Type B pancreatic cell (in vitro differentiated cells): ENCODE data around the gene CCNY. TPM values are rescaled to one million over a fixed set of nuclear protein-coding genes. Genes with fewer than 3 reads are reported as not detected.

Source experiments
- DNase-seq: peaks from one replicate; pipeline ENCODE4 v3.0.0; 2021; ENCODE audit warnings: mixed read lengths; ENCODE audit not compliant: unreplicated experiment; ENCODE audit errors: extremely low spot score
- H3K27ac Mint-ChIP-seq: 2 replicates; pipeline ENCODE4 v1.8.0; 2021; ENCODE audit warnings: mild to moderate bottlenecking, mixed read lengths
- H3K27me3 Mint-ChIP-seq: 2 replicates; pipeline ENCODE4 v1.8.0; 2021; ENCODE audit warnings: mixed read lengths
- H3K36me3 Mint-ChIP-seq: 2 replicates; pipeline ENCODE4 v1.8.0; 2021; ENCODE audit warnings: mixed read lengths
- H3K4me1 Mint-ChIP-seq: one replicate; pipeline ENCODE4 v1.8.0; 2021; ENCODE audit warnings: mixed read lengths; ENCODE audit not compliant: unreplicated experiment
- H3K4me3 Mint-ChIP-seq: 2 replicates; pipeline ENCODE4 v1.8.0; 2021; ENCODE audit warnings: mild to moderate bottlenecking, mixed read lengths
- H3K9me3 Mint-ChIP-seq: 2 replicates; pipeline ENCODE4 v1.8.0; 2021; ENCODE audit warnings: mixed read lengths
- total RNA-seq: library from RNA; stranded (reverse); gene quantifications from 2 replicates; pipeline ENCODE4 v1.2.1, GENCODE V29; 2021; ENCODE audit warnings: low replicate concordance
- TF ChIP-seq, protein P1 (sequence below): fragments of 200-600 bp; sonication (generic); conservative IDR thresholded peaks from 2 replicates; pipeline ENCODE4 v1.5.0; 2021; ENCODE audit warnings: antibody characterized with exemption, mild to moderate bottlenecking

The CCNY gene
- total RNA-seq, 1 donor from 2014 or later = 74.6 TPM

DNA sequence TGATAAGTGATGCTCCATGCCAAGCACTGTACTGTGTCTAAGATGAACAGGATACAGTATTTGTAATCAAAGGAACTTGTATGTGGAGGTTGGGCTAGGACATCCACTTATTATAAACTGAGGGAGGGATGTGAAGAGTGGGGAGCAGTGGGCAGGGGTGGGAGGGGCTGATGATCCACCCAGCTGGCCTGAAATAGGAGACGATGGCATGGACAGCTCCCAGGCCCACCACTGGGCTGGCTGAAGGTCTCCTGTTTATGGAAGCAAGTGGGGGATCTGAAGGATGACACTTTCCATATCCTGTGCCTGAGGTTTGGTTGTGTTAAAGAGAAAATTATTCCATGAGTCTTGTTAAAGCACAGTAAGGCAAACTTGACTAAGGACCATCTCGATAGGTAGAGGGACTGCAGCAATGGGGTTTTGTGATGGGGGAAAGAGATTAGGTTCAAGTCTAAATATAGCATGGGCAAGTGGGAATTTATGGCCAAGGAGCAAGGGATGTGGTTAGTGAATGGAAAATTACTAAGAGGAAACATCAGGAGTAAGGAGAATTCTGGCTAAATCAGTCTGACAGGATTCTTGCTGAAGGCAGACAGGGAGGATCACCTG is 124.6 kb downstream of the CCNY start:
- peaks cover 24% of the 10 kb centered on the region for H3K4me1 Mint-ChIP-seq
- DNase-seq = no peak
- H3K4me3 Mint-ChIP-seq = no peak overlapping the region
- TF ChIP-seq, protein P1, sequence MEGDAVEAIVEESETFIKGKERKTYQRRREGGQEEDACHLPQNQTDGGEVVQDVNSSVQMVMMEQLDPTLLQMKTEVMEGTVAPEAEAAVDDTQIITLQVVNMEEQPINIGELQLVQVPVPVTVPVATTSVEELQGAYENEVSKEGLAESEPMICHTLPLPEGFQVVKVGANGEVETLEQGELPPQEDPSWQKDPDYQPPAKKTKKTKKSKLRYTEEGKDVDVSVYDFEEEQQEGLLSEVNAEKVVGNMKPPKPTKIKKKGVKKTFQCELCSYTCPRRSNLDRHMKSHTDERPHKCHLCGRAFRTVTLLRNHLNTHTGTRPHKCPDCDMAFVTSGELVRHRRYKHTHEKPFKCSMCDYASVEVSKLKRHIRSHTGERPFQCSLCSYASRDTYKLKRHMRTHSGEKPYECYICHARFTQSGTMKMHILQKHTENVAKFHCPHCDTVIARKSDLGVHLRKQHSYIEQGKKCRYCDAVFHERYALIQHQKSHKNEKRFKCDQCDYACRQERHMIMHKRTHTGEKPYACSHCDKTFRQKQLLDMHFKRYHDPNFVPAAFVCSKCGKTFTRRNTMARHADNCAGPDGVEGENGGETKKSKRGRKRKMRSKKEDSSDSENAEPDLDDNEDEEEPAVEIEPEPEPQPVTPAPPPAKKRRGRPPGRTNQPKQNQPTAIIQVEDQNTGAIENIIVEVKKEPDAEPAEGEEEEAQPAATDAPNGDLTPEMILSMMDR = no peak
- no peaks in the 10 kb centered on the region for H3K36me3 Mint-ChIP-seq
- no peak overlapping the region for H3K27ac Mint-ChIP-seq
- no peaks in the 10 kb centered on the region for H3K27me3 Mint-ChIP-seq
- no peaks in the 10 kb centered on the region for H3K9me3 Mint-ChIP-seq

DNA sequence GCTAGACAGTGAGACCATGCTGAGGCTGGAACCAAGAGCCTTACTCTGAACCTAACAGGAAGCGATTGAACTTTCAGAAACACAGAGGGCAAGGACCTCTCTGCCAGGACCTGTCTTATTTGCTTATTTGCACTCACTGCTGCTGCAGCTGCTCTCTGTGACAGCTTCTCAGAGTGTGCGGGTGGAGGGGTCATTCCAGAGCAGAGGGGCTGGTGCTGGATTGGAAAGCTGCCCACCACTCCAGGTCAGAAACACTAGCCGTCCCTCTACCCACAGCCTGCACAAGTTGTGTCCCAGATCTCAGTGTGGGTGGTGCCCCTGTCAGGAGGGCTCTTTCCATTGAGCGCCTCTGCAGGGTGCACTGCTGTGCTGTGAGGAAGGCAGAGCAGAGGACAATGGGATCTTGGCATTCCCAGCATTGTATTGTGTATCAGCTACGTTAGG is 126.2 kb downstream of the CCNY start:
- H3K9me3 Mint-ChIP-seq = no peaks in the 10 kb centered on the region
- DNase-seq = no peak
- peaks cover 18% of the 10 kb centered on the region for H3K4me1 Mint-ChIP-seq
- no peaks in the 10 kb centered on the region for H3K36me3 Mint-ChIP-seq
- TF ChIP-seq, protein P1 = no peak
- H3K27ac Mint-ChIP-seq = no peak overlapping the region
- H3K27me3 Mint-ChIP-seq = no peaks in the 10 kb centered on the region
- H3K4me3 Mint-ChIP-seq = no peak overlapping the region

DNA sequence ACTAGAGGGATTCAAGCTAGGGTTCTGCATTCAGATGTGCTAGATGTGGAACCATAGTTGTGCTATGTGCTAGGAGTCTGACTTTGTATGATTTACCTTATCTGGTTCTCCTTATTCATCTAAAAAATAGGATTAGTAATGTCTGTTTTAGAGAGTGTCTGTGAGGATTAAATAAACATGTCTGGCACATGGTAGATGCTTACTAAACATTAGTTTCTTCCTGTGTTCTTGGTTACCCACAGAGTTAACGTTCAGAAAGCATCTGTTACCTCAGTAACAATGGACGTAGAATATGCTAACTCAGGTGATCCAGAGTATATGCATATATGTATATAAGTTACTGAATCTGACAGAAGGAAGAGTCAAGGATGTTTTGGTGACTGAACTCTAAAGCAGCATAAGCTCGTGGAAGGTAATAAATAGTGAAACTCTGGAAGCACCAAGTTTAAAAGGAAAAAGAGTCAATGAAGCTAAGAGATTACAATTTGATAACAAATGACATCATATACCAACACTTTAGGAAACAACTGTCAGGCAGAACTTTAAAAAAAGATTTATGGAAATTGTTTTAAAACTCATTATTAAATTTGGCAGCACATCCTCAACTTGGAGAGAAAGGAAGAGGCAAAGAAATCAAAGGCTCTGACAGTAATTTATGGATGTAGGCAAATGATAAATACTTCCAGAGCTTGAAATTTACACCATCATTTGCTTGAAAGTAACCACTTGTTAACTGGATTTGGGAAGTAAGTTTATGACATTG is 127.0 kb downstream of the CCNY start:
- no peak for DNase-seq
- H3K27ac Mint-ChIP-seq = no peak overlapping the region
- H3K9me3 Mint-ChIP-seq = no peaks in the 10 kb centered on the region
- no peak overlapping the region for H3K4me3 Mint-ChIP-seq
- H3K27me3 Mint-ChIP-seq = no peaks in the 10 kb centered on the region
- peaks cover 18% of the 10 kb centered on the region for H3K4me1 Mint-ChIP-seq
- no peaks in the 10 kb centered on the region for H3K36me3 Mint-ChIP-seq
- TF ChIP-seq, protein P1 = no peak

DNA sequence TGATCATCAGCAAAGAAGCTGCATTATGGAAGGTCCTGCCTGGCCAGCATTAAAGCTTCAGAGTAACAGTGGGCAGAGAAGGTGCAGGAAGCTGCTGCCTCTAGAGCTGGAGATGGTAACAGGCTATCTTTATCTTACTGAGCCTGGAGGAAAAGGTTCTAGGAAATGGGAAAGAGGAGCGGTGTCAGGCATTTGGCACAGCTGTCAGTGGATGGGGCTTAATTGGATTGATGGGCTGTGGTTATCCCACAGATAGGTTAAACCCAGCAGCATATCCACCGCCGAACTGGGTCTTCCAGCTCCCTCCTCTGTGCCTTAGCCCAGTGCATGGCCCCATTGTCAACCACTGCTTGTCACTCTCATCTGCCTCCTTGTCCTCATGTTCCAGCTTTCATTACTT is 127.6 kb downstream of the CCNY start:
- H3K27me3 Mint-ChIP-seq = no peaks in the 10 kb centered on the region
- no peak overlapping the region for H3K27ac Mint-ChIP-seq
- no peak overlapping the region for H3K4me3 Mint-ChIP-seq
- TF ChIP-seq, protein P1 = no peak
- no peaks in the 10 kb centered on the region for H3K9me3 Mint-ChIP-seq
- H3K4me1 Mint-ChIP-seq = peaks cover 22% of the 10 kb centered on the region
- H3K36me3 Mint-ChIP-seq = no peaks in the 10 kb centered on the region
- DNase-seq = no peak

DNA sequence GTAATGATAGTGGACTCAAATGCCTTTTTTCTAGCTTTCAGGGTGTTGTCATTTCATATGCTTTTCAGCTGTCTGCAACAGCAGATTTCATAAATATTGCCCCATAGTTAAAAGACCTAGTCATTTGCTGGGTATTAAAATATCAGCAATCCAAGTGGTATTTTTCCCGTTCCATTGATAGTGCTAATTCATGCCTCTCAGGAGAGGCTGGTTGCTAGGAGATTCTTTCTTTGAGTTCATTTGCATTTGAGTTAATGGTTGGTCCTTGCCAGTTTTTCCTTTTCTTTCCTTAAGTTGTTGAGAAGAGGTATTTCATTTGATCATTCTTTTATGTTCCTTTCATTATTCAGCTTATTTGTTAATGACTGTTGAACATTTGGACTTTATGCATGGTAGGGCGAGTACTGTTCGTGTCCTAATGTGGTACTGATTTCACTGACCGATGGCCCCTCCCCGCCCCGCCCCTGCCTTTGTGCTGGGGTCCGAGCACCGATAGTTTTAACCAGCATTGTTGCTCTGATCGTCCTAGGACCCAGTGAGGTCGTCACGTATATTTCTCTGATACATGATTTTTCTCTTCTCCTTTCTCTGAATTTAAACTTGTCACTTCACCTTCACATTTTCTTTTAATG is 128.6 kb downstream of the CCNY start:
- TF ChIP-seq, protein P1 = no peak
- peaks cover 31% of the 10 kb centered on the region for H3K4me1 Mint-ChIP-seq
- no peaks in the 10 kb centered on the region for H3K36me3 Mint-ChIP-seq
- no peak for DNase-seq
- H3K9me3 Mint-ChIP-seq = no peaks in the 10 kb centered on the region
- no peak overlapping the region for H3K27ac Mint-ChIP-seq
- no peaks in the 10 kb centered on the region for H3K27me3 Mint-ChIP-seq
- no peak overlapping the region for H3K4me3 Mint-ChIP-seq
